OCI-LY1 (cell line): ENCODE results near the gene PROSER2.

Source experiments
- H2AFZ ChIP-seq: fragments of 200-600 bp; sonication (generic), shearing (Covaris generic); 2 replicates; pipeline ENCODE4 v1.6.0; 2014; ENCODE audit warnings: antibody characterized with exemption, mild to moderate bottlenecking, low read length
- H3F3A ChIP-seq: fragments of 200-600 bp; sonication (generic), shearing (Covaris generic); 2 replicates; pipeline ENCODE4 v1.6.0; 2014; ENCODE audit warnings: mild to moderate bottlenecking, antibody characterized with exemption, low read length, moderate library complexity; ENCODE audit not compliant: insufficient read depth
- H3K27ac ChIP-seq: fragments of 200-600 bp; sonication (generic); 2 replicates; pipeline ENCODE4 v1.5.1; 2014; ENCODE audit warnings: low read length, mixed run types, mild to moderate bottlenecking, low read depth; ENCODE audit not compliant: poor library complexity, severe bottlenecking
- H3K27me3 ChIP-seq: fragments of 200-600 bp; sonication (generic); 2 replicates; pipeline ENCODE4 v1.6.0; 2014; ENCODE audit warnings: antibody characterized with exemption, mild to moderate bottlenecking, low read length, moderate library complexity; ENCODE audit not compliant: insufficient read depth
- H3K36me3 ChIP-seq: fragments of 200-600 bp; sonication (generic); 2 replicates; pipeline ENCODE4 v1.6.1; 2014; ENCODE audit warnings: mild to moderate bottlenecking, antibody characterized with exemption, low read length, moderate library complexity, mixed read lengths; ENCODE audit not compliant: insufficient read depth
- H3K4me1 ChIP-seq: fragments of 200-600 bp; sonication (generic); 2 replicates; pipeline ENCODE4 v1.5.1; 2014; ENCODE audit warnings: mild to moderate bottlenecking, low read length, moderate library complexity; ENCODE audit not compliant: insufficient read depth, severe bottlenecking
- H3K4me2 ChIP-seq: fragments of 200-600 bp; sonication (generic), shearing (Covaris generic); 2 replicates; pipeline ENCODE4 v1.6.1; 2014; ENCODE audit warnings: low read length
- H3K4me3 ChIP-seq: fragments of 200-600 bp; sonication (generic); 2 replicates; pipeline ENCODE4 v1.5.1; 2014; ENCODE audit warnings: low read length, low read depth, mild to moderate bottlenecking, mixed read lengths; ENCODE audit not compliant: poor library complexity, severe bottlenecking
- H3K79me2 ChIP-seq: fragments of 200-600 bp; shearing (Covaris generic); 2 replicates; pipeline ENCODE4 v1.6.1; 2016; ENCODE audit warnings: mixed run types, low read length, mixed read lengths; ENCODE audit not compliant: insufficient read depth
- H3K9ac ChIP-seq: fragments of 200-600 bp; sonication (generic), shearing (Covaris generic); 2 replicates; pipeline ENCODE4 v1.6.1; 2014; ENCODE audit warnings: mild to moderate bottlenecking, low read length, mixed read lengths
- H3K9me2 ChIP-seq: fragments of 200-600 bp; sonication (generic), shearing (Covaris generic); 2 replicates; pipeline ENCODE4 v1.6.1; 2014; ENCODE audit warnings: low read depth, mild to moderate bottlenecking, low read length, mixed read lengths
- H3K9me3 ChIP-seq: fragments of 200-600 bp; shearing (Covaris generic); 2 replicates; pipeline ENCODE4 v1.6.1; 2014; ENCODE audit warnings: low read length, mixed read lengths
- H4K20me1 ChIP-seq: fragments of 200-600 bp; sonication (generic), shearing (Covaris generic); 2 replicates; pipeline ENCODE4 v1.6.0; 2016; ENCODE audit warnings: mild to moderate bottlenecking, low read length; ENCODE audit not compliant: insufficient read depth
- CTCF ChIP-seq: fragments of 200-600 bp; sonication (generic), shearing (Covaris generic); IDR thresholded peaks from 2 replicates; pipeline ENCODE4 v1.5.1; 2017; ENCODE audit warnings: mild to moderate bottlenecking, antibody characterized with exemption, low read length, moderate library complexity, mixed read lengths
- EZH2 ChIP-seq: fragments of 200-600 bp; sonication (generic), shearing (Covaris generic); IDR thresholded peaks from 2 replicates; pipeline ENCODE4 v1.8.0; 2017; ENCODE audit warnings: borderline replicate concordance, mixed run types, mild to moderate bottlenecking, antibody characterized with exemption, low read length, moderate library complexity, mixed read lengths

PROSER2 gene

GRCh38 chr10:11908991-11909390 is 85.8 kb downstream of the PROSER2 start:
- Histone ChIP-seq H3K36me3 (no peaks in the 10 kb centered on the region), H3K27ac (no peak overlapping the region), H3F3A (no peaks in the 10 kb centered on the region), H2AFZ (no peak overlapping the region), H3K4me1 (no peaks in the 10 kb centered on the region), H3K9ac (no peak overlapping the region), H3K79me2 (no peaks in the 10 kb centered on the region), H3K4me3 (no peak overlapping the region), H3K9me3 (no peaks in the 10 kb centered on the region), H3K9me2 (no peaks in the 10 kb centered on the region), H3K4me2 (no peak overlapping the region), H4K20me1 (no peaks in the 10 kb centered on the region), H3K27me3 (peaks cover 9% of the 10 kb centered on the region)
- TF ChIP-seq CTCF (no peak), EZH2 (no peak)

- H3K9me2 ChIP-seq, result no peaks in the 10 kb centered on the region
- TF ChIP-seq CTCF (no peak), EZH2 (no peak)
These were observed 86.5 kb downstream of the PROSER2 start for GRCh38 chr10:11909618-11910017.

GRCh38 chr10:11910102-11910501 is 86.9 kb downstream of the PROSER2 start:
- Histone ChIP-seq H3K4me2 (no peak overlapping the region), H4K20me1 (no peaks in the 10 kb centered on the region), H3K9me3 (no peaks in the 10 kb centered on the region), H3K79me2 (no peaks in the 10 kb centered on the region), H3K4me3 (no peak overlapping the region), H3K27me3 (peaks cover 9% of the 10 kb centered on the region), H2AFZ (no peak overlapping the region), H3K27ac (no peak overlapping the region), H3K9ac (no peak overlapping the region), H3K36me3 (no peaks in the 10 kb centered on the region), H3F3A (no peaks in the 10 kb centered on the region), H3K4me1 (no peaks in the 10 kb centered on the region), H3K9me2 (no peaks in the 10 kb centered on the region)
- TF ChIP-seq EZH2 (no peak), CTCF (no peak)

More at GRCh38 chr10:11909618-11910017, 86.5 kb downstream of the PROSER2 start:
- Histone ChIP-seq H3K9ac (no peak overlapping the region), H3K27me3 (peaks cover 9% of the 10 kb centered on the region), H3K4me1 (no peaks in the 10 kb centered on the region), H2AFZ (no peak overlapping the region), H3K79me2 (no peaks in the 10 kb centered on the region), H3K9me3 (no peaks in the 10 kb centered on the region), H3K4me3 (no peak overlapping the region), H3K36me3 (no peaks in the 10 kb centered on the region), H3K4me2 (no peak overlapping the region), H4K20me1 (no peaks in the 10 kb centered on the region), H3K27ac (no peak overlapping the region), H3F3A (no peaks in the 10 kb centered on the region)
